Gastroesophageal sphincter (tissue), 3 donors: Measurements from ENCODE around the gene DNAH9.

Experiments
- EP300 ChIP-seq: sonication (generic); formaldehyde crosslinking; IDR thresholded peaks from one replicate; pipeline ENCODE4 v1.6.1; 2017; ENCODE audit warnings: antibody characterized with exemption, mild to moderate bottlenecking
- POLR2A ChIP-seq, 2 donors: fragments of 450-650 bp; IDR thresholded peaks; one replicate each; pipeline ENCODE4 v1.6.1; 2017; ENCODE audit warnings: antibody characterized with exemption in 2 of 2, mild to moderate bottlenecking in 2 of 2, moderate library complexity in 1 of 2
- POLR2AphosphoS5 ChIP-seq: sonication (generic); formaldehyde crosslinking; IDR thresholded peaks from one replicate; pipeline ENCODE4 v1.6.1; 2017; ENCODE audit warnings: antibody characterized with exemption
- TF ChIP-seq, protein P1 (sequence below), 4 experiments: fragments of 200-600 bp in 2 of 4; fragments of 450-650 bp in 2 of 4; sonication (generic) in 1 of 4; IDR thresholded peaks; one replicate each; pipeline ENCODE4 v1.5.1; 2017 to 2019; ENCODE audit warnings: antibody characterized with exemption in 4 of 4, mild to moderate bottlenecking in 2 of 4, moderate library complexity in 2 of 4

DNA sequence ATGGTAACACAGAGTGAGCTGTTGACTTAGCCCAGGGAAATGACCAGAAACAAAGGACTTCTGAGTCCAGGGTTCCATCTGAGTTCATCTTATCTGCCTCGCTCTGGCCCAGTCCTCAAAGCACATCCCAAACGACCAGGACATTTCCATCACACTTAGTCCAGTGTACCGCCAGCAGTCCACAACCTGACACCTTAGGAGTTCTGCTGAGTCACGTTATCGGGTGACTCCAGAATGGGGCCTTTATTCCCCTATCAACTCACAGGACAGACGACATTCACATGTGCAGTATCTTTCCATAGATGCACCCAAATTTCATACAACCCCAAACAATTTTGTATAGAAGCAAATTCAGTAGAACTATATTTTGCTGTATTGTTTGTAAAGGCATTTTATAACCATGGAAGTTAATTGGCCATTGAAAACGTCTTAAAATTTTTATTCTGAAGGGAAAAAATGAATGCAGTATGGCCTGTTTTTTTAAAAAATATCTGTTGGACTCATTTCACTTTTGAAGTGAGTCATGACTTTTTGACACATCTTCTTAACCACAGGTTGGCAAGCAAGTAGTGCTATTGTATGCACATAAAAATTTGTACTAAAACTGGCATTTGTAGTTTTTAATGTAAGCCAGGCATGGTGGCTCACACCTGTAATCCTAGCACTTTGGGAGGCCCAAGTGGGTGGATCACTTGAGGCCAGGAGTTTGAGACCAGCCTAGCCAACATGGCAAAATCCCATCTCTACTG is 352.7 kb downstream of the DNAH9 start:
- TF ChIP-seq, protein P1, sequence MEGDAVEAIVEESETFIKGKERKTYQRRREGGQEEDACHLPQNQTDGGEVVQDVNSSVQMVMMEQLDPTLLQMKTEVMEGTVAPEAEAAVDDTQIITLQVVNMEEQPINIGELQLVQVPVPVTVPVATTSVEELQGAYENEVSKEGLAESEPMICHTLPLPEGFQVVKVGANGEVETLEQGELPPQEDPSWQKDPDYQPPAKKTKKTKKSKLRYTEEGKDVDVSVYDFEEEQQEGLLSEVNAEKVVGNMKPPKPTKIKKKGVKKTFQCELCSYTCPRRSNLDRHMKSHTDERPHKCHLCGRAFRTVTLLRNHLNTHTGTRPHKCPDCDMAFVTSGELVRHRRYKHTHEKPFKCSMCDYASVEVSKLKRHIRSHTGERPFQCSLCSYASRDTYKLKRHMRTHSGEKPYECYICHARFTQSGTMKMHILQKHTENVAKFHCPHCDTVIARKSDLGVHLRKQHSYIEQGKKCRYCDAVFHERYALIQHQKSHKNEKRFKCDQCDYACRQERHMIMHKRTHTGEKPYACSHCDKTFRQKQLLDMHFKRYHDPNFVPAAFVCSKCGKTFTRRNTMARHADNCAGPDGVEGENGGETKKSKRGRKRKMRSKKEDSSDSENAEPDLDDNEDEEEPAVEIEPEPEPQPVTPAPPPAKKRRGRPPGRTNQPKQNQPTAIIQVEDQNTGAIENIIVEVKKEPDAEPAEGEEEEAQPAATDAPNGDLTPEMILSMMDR (IDR thresholded peaks at IDR 0.05) = no peak
- no peak for TF ChIP-seq POLR2AphosphoS5
- no peak for TF ChIP-seq EP300
- TF ChIP-seq POLR2A (IDR thresholded peaks at IDR 0.05) = no peak
